TTC549 (cell line): ENCODE measurements around the gene COX15.
"Not testable (repeated sequence)": the region's sequence is repeated elsewhere in the genome, so short reads cannot be mapped to it uniquely, and the experiment has no call there.

ENCODE experiments used
- FAIRE-seq: peaks from 2 replicates; lab custom pipeline; 2012; peaks lifted over from hg19 to GRCh38; lab: Jason Lieb, UNC

COX15 gene

DNA sequence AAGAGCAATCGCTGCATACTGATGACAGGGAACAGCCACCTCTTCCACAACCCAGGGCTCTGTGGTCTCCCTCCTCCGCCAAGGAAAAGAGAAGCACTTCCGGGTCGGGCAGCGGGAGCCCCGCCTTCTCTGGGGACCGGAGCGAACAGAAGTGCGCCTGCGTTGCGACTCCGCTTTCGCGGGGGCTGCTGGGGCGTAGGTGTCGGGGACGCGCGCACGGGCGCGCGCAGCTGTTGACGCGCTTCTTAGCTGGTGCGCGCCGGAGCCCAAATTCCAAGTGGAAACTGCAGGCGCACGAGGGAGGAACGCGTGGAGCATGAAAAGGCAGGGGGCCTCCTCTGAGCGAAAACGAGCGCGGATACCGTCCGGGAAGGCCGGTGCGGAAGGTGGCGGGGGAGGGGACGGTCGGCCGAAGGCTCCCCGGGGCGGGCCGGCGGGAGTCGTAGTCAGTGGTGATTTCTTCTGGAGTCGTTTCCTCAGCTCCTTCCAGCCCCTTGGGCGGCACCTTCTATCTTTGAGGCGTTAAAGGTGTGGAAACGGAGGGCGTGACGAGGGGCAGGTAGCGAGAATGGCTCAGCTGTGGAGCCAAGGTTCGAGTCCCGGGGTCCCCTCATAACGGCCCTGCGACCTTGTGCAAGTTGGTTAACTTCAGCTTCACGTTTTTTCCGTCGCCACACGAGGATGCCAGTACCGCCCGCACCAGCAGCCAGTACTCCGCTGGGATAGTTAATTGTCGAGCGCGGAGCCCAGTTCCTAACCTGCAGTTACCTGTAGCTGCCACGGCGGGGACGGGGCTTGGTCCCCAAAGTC is at the start of gene COX15, which contains the start of gene CUTC:
Gene COX15, minus strand, starts transcription at position 95 of the 810 bp plus-strand sequence. Its CDS starts 78 bp downstream, at position 17.
Gene CUTC, plus strand, starts transcription at position 202 of the 810 bp plus-strand sequence. Its CDS starts 115 bp downstream, at position 317.
- FAIRE-seq = peak; percentile 77

DNA sequence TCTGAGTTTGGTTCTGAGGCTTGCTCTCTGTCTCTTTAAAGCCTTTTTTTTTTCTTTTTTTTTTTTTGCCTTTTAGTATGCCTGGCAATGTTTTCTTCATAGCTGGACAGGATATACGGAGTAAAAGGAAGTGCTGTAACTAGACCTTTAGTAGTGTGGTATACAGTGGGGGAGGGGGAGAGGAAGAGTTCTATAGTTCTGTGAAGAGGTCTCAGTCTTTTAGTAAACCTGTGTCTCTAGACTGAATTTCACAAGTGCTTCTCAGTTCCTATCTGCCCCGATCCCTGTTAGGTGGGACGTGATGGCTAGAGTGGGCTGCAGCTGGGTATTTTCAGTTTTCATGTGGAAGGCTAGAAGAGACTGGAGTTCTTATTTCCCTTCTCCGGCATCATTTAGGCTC is 47.4 kb upstream of the COX15 start:
- no peak for FAIRE-seq

DNA sequence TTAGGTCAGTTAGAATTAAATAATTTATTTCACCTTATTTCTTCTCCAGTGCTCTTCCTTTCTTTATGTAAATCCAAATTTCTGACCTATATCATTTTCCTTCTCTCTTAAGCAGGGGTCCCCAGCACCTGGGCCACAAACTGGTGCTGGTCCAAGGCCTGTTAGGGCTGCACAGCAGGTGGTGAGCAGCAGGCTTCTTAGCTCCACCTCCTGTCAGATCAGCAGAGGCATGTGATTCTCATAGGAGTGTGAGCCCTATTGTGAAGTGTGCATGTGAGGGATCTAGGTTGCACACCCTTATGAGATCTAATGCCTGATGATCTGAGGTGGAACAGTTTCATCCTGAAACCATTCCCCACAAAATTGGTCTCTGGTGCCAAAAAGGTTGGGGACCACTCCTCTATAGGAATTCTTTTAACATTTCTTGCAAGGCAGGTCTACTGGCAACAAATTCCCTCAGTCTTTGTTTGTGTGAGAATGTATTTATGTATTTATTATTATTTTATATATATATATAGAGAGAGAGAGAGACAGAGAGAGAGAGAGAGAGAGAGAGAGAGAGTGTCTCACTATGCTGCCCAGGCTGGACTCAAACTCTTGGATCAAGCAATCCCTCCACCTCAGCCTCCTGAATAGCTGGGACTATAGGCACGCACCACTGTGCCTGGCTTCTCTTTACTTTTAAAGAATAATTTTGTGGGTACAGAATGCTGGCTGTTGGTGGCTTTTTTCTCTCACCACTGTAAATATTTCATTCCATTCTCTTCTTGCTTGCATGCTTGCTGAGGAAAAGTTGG is 46.2 kb upstream of the COX15 start:
- no peak for FAIRE-seq

DNA sequence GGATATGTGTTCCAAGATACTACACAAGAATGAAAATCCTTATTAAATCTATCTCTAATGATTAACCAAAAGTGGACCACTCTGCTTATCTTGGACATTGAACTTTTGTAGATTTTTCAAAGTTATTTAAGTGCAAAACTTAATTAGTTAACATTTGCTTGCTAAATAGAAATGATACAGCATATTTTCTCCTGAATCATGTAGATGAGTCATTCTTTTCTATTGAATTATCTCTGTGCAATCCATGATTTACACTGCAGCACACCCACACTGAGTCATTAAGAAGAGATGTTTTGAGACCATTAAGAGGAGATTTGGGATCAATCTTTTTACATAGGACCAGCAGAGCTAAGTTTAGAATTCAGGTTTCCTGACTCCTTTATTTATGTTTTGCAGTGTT is 43.9 kb upstream of the COX15 start:
- FAIRE-seq = peak; percentile 81

DNA sequence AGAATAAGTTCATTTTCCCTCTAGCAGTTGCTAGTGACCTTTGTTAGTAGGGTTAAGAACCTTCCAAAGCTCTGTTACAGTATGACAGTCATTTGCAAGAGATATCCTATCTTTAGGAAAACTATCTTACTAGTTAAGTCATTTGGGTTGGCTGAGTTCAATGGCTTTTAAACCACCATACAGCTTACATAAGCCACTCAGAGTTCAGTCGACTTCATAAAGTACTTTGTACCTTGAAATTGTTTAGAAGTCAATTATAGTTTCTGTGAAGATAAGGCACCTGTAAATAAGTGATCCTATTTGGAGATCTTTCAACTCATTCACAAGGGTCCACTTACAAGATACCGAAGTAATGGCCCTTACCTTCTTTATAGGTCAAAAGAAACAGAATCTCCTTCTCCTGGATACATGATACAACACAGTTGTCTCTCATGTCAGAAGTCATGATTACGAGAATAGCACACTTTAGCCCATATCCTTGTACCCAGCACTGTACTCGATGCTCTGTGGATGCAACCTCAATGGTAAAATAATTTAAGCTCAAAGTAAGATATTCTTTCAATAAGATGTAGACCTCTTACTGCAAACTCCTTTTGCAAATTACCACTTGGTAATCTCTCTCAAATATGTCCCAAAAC is 38.6 kb upstream of the COX15 start:
- no peak for FAIRE-seq

DNA sequence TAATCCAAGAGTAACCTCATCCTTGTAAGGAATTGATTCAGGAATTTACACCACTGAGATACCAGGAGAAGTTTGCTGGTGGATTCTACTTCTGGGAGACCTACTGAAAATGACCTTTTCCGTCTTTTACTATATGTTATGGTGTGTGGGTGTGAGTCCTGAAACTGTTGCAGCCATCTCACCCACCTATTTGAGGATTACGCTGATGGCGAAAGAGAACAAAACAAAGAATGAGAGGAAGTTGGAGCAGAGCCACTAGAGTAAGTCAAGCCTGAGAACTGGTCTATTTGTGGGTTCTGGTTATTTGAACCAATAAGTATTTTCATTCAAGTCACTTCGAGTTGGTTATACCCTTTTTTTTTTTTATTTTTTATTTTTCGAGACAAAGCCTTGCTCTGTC is 37.8 kb upstream of the COX15 start:
- FAIRE-seq = no peak

DNA sequence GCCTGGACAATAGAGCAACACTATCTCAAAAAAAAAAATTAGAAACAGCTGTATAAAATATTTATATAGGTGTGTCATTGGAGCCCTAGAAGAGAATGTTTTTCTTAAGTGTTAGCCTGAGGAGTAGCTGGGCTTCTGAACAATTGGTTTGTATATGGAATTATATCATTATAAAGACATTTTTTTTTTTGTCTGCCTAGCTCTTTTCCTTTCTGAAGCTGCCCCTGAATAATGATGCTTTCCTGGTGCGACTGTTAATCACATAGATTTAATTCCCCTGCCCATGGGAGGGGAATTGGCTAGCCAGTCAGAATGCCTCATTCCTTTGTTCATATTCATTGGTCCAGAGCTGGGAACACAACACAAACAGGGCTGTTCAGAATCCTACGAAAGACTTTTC is 36.6 kb upstream of the COX15 start:
- FAIRE-seq = no peak

DNA sequence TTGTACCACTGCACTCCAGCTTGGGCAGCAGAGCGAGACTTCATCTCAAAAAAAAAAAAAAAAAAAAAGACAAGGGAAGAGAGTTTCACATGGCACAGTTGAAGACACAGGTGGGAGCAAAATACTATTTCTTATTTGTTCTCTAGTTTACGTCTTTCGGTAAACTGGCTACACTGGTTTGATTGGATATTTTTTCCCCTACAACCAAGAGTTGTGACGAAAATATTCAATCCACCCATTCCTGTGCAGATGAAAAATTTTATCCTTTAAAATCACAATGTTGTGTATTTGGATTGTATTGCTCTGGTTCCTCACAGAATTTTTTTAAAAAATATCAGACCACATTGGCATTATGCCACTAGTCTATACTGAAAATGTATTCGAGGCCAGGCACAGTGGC is 36.0 kb upstream of the COX15 start:
- no peak for FAIRE-seq

DNA sequence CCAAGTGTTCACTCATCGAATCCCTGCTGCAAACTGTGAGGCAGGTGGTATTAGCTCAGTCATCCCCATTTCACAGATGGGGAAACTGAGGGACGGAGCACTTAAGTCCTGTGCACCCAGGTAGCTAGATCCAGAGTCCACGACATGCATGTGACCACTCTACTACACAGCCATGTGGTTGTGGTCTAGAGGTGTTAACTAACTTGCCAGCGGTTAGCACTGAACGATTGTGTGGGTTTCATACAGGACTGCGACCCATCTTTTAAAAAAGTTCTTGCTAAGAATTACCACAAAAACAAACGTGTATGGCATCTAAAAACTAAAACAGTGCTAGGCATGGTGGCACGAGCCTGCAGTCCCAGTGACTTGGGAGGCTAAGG is 34.4 kb upstream of the COX15 start:
- no peak for FAIRE-seq

DNA sequence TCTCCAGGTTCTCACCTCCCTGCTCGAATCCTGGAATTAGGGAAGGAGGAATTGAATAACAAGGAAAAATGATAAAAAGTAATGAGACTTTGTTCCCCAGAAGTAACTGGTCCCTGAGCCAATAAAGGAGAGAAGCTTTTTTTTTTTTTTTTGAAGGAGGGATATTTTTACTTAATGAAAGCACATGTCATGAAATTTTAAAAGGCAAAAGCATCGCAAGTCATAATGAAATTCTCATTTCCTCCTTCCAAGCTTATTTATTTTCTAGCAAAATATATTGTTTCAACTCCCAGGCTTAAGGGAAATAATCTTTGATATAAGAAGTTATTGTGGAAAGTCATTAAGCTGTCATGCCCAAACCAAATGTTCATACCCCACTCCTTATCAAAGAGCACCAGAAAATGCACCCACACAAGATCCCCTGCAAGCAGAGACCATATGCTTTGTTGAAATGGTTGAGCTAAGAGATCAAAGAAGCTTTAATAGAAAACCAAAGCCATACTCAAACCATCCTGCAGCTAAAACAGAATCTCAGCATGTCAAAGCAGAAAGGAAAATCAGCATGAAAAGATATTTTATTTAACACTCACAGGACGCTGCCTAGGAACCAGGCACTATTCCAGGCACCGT is 33.9 kb upstream of the COX15 start:
- no peak for FAIRE-seq

DNA sequence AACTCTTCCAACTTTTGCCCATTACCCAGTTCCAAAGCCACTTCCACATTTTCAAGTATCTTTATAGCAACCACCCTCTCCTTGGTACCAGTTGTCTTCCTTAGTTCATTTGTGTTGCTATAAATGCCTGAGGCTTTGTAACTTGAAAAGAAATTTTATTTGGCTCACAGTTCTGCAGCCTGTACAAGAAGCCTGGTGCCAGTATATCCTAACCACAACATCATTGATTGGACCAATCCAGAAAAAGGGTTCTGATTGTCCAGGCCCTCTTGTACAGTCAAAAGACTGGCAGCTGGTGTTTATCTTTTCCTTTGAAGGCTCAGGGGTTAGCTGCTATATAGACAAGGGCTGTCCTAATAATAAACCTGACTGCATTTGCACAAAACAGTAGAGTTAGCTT is 29.4 kb upstream of the COX15 start:
- FAIRE-seq = no peak

DNA sequence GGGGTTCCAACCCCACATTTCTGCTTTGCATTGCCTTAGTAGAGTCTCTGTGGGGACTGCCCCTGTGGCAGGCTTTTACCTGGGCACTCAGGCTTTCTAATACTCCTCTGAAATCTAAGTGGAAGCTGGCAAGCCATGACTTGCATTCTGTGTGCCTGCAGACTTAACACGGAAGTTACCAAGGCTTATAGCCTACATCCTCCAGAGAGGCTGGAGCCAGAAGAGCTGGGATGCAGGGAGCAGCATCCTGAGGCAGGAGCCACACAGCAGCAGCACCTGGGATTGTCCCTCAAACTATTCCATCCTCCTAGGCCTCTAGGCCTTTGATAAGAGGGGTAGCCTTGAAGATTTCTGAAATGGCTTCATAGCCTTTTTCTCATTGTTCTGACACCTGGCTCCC is 28.4 kb upstream of the COX15 start:
- no peak for FAIRE-seq

DNA sequence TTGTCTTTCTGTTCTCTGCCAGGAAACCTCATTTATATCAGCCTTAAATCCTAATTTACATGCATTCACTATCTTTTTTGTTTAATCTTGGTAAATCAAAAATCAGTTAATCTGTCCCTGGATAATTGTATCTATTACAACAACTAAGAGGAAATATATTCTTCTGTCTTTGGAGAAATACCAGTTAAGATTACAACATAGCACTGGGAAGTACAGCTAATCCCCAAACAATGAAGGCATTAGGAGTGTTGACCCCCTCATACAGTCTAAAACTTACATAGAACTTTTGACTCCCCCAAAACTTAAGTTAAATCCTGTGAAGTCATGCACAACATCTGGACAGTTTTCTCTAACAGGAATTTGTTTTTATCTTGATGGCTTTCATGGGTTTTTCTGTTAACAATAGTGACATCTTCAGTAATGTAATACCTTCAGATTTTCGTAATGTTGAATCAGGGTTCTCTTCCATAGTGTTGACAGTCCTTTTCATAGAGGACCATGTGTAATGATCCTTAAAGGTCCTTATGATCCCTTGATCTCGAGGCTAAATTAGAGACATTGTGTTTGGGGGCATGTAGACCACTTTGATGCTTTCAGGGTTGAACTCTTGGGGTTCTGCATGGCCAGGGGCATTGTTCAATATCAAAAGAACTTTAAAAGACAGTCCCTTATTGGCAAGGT is 26.4 kb upstream of the COX15 start:
- FAIRE-seq = peak; percentile 60

DNA sequence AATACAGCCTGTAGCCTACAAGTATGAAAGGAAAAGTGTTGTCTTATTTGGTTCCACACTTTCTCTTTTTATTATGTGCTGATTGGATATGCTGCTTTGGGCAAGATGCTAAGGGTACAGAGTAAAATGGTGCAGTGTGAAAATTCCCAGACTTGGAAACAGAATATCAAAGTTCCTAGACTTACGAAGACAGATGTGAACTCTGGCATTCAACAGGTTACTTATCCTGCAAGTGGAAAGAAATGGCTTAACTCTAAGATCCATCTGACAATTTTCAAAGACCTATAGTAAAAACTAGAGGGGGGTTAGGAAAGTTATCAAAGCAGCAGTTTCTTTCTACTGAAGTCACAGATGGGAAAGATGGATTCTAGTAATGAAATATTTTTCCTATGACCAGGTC is 24.2 kb upstream of the COX15 start:
- no peak for FAIRE-seq

DNA sequence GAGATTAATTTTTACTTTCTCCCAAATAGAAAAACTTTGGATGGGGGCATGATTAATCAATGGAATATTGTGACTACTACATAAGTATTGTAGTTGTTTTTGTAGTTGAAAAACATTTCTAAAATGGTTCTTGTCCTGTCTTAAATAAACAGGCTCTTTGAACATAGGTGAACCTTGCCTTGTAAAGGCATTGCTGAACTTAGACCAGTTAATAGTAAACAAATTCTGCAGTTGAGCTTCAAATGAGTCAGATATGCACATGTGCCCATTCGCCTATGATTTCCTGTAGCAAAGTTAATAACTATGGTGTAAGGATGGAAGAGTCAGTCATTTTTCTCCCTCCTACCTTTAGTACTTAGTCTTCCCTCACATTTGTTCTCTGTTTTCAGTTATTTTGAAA is 22.7 kb upstream of the COX15 start:
- no peak for FAIRE-seq

DNA sequence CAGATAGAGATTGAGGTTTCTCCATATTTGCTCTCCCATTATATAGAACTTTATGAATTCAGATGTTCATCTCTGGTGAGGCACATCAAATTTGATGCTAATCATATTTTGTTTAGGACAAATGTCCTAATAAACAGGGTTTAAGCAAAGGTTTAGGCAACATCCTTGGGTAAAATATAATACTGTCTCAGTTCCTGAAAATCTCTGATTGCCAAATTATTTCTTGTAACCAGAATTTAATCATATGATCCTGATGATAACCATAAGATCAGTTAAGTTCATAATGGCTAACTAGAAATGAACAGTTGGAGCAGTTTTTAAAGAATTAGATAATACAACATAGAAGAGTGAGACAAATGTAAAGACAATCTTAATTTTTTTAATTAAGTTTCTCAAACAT is 18.7 kb upstream of the COX15 start:
- no peak for FAIRE-seq

DNA sequence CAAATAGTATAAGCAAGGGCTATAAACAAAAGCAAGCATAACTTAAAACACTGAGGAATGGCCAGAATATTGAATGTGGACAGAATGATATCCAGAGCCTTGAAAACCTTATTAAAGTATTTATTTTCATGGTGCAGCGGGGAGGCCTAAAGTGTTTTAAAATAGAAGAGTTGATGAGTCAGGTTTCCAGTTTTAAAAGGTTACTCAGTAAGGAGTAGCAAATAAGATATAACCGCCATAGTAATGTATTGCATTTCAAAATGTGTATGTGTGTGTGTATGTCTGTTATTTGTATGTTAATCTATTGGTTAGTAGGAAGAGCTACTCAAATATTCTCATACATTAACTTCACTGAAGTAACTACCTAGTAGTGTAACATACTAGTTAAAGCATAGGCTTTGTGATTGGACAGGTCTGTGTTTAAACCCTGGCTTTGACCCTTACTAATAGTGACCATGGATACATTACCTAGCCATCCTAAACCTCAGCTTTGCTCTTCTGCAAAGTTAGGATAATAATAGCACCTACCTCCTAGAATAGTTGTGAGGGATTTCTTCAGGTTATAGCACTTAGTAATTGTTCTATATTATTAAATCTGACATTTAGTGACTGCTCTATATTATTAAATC is 17.0 kb upstream of the COX15 start:
- FAIRE-seq = no peak

DNA sequence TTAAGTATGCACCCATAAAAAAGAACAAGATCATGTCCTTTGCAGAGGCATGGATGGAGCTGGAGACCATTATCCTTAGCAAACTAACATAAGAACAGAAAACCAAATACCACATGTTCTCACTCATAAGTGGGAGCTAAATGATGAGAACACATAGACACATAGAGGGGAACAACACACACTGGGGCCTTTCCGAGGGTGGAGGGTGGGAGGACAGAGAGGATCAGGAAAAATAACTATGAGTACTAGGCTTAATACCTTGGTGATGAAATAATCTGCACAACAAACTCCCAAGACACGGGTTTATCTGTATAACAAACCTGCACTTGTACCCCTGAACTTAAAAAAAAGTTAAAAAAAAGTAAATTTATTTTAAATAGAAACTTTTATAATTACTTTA is 14.2 kb upstream of the COX15 start:
- not testable (repeated sequence) for FAIRE-seq

DNA sequence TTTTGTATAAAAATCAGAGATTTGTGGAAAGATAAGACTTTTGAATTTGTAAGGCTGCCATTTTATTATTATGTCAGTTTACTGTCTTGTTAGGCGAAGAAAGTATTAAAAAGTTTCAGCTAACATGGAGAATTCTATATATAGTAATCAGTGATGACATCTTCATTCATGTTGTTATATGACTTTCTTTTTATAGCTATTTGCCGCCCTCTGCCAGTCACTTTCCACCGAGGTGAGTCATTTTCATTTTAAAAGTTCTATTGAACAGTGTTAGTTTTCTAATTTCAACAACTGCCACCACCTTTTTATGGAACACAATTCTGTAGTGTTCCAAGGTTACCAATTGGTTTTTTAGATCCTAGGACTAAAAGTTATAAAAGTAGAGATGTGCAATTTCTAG is 11.9 kb upstream of the COX15 start:
- FAIRE-seq = no peak

DNA sequence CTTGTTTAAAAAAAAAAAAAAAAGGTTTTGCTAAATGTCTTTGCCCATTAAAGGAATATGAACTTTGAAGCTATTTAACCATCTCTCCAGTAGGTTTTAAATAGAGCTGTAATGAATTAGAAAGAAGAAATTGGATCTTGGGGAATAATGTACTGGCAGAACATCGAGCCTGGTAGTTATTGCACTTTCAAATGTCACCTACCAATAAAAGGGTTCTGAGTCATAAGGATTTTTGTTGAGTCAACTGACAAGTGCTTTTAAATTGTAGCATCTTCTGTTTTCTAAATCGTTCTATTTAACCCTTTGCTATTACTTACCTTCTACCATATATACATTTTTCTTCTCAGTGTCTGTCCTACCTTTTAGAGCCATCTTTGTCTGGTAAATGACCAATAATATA is 10.8 kb upstream of the COX15 start:
- FAIRE-seq = no peak

DNA sequence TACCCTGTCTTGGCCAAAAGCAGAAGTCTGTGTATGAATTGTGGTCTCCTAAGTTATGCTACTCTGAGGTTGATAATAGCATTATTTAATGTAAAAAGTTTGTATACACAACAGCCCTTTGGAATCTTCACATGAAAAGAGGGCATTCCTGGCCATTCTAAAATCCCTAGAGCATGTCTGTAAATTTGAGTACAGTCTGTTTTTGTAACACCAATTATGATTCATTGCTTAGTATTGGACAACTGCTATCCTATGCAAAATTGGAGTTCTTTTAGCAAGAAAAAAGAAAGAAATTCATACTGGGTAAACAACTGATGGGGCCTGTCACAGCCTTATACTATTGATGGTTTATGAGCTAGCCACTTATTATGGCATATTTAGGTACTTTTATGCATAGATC is 10.3 kb upstream of the COX15 start:
- FAIRE-seq = no peak
